ENCODE data around the gene CISD1. TPM values are rescaled to one million over a fixed set of nuclear protein-coding genes. Genes with fewer than 3 reads are reported as not detected.

Gene CISD1
- total and polyA plus RNA-seq, 9 of the 15 experiments (the other 6 are each of a cell fraction or from before 2014, with no cell fraction given) = 35.8 to 342 (median 118) TPM

DNA sequence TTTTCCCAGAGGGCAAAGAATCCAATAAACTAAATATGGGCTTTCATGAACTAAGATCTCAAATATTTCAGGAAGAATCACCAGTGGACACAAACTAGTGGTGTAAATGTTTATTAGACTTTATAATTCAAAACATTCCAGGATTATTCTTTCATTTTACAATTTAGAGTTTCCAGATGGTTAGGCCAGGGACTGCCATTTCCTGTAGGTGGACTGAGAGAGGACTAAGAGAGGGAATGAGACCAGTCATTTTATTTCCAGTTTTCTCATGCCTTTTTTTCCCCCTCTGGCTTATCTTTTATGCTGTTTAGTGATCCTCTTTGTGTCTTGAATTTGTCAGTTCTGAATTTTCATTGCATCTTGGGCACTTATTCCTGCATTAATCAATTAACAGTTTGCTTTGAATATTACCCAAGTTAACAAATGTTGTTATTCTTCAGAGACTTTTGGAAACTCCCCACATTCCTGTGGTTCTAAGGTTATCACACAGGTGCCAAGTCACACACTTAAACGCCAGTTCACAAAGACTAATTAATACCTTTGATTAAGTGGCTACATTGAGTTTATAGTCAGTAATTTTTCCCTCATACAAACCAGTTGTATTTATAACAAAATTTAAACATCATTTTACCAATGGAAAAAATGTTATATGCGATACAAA is 12.3 kb downstream of the CISD1 start:
- H3K79me2 ChIP-seq (ENCODE audit: control insufficient read depth, insufficient read depth, low read length) = peaks cover 3% of the 10 kb centered on the region; the same call in 1 of the 3 replicates
- ATAC-seq = no peak
- H3K4me3 ChIP-seq = no peak overlapping the region
- no peaks in the 10 kb centered on the region for H4K20me1 ChIP-seq (replicated peaks; ENCODE audit: control insufficient read depth, insufficient read depth, low read length)
- H3K27ac ChIP-seq (ENCODE audit: extremely low read depth, low read depth, low read length) = no peak overlapping the region
- WGBS (ENCODE audit: insufficient coverage, low coverage, missing lambda C conversion rate) = 81% methylated on average over 2 of the region's 2 CpGs
- peaks cover 80% of the 10 kb centered on the region for H3K36me3 ChIP-seq (ENCODE audit: control insufficient read depth, insufficient read depth, low read length)
- CTCF ChIA-PET (ENCODE audit: low intra/inter-chr PET ratio) = no interaction called here
- intact Hi-C loops (cut with micrococcal nuclease) (no loop called here), in situ Hi-C loops (cut with MboI) (no loop called here)
- no peak for FAIRE-seq
- no TSS peak for BruUV-seq (replicated peaks)
- H3K9me3 ChIP-seq (replicated peaks; ENCODE audit: control insufficient read depth, insufficient read depth, low read depth, low read length) = no peaks in the 10 kb centered on the region
- no peak overlapping the region for H3K4me2 ChIP-seq (ENCODE audit: insufficient read depth, low read length)
- H3K27me3 ChIP-seq (ENCODE audit: control insufficient read depth in 2 of 2, insufficient read depth in 2 of 2, low read length in 2 of 2) = no peaks in the 10 kb centered on the region
- H2AFZ ChIP-seq (ENCODE audit: low read depth, low read length) = no peak overlapping the region
- DNase-seq (ENCODE audit: extremely low read depth in 1 of 4, low spot score in 3 of 4) = no peak
- POLR2A ChIA-PET = interaction anchor here (0.7 kb wide), 1 partner anchor 15 kb away, joined by 3 read pairs; no protein-coding TSS in a partner anchor
- H3K4me1 ChIP-seq (replicated peaks in 1 of 2; ENCODE audit: control insufficient read depth in 2 of 2, insufficient read depth in 2 of 2, low read length in 2 of 2) = no peaks in the 10 kb centered on the region
- no peak overlapping the region for H3K9ac ChIP-seq (ENCODE audit: insufficient read depth in 1 of 2, low read depth in 2 of 2, low read length in 2 of 2)
- H3K9me1 ChIP-seq (ENCODE audit: control insufficient read depth, insufficient read depth, low read length) = no peaks in the 10 kb centered on the region
- TF ChIP-seq, protein P1, sequence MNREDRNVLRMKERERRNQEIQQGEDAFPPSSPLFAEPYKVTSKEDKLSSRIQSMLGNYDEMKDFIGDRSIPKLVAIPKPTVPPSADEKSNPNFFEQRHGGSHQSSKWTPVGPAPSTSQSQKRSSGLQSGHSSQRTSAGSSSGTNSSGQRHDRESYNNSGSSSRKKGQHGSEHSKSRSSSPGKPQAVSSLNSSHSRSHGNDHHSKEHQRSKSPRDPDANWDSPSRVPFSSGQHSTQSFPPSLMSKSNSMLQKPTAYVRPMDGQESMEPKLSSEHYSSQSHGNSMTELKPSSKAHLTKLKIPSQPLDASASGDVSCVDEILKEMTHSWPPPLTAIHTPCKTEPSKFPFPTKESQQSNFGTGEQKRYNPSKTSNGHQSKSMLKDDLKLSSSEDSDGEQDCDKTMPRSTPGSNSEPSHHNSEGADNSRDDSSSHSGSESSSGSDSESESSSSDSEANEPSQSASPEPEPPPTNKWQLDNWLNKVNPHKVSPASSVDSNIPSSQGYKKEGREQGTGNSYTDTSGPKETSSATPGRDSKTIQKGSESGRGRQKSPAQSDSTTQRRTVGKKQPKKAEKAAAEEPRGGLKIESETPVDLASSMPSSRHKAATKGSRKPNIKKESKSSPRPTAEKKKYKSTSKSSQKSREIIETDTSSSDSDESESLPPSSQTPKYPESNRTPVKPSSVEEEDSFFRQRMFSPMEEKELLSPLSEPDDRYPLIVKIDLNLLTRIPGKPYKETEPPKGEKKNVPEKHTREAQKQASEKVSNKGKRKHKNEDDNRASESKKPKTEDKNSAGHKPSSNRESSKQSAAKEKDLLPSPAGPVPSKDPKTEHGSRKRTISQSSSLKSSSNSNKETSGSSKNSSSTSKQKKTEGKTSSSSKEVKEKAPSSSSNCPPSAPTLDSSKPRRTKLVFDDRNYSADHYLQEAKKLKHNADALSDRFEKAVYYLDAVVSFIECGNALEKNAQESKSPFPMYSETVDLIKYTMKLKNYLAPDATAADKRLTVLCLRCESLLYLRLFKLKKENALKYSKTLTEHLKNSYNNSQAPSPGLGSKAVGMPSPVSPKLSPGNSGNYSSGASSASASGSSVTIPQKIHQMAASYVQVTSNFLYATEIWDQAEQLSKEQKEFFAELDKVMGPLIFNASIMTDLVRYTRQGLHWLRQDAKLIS (CRISPR knock-in tag; IDR thresholded peaks at IDR 0.05) = no peak
- no peak for TF ChIP-seq ZNF224 (CRISPR knock-in tag; IDR thresholded peaks at IDR 0.05)
- no peak for TF ChIP-seq ZNF561 (CRISPR knock-in tag; conservative IDR thresholded peaks at IDR 0.05)
- TF ChIP-seq, protein P2, sequence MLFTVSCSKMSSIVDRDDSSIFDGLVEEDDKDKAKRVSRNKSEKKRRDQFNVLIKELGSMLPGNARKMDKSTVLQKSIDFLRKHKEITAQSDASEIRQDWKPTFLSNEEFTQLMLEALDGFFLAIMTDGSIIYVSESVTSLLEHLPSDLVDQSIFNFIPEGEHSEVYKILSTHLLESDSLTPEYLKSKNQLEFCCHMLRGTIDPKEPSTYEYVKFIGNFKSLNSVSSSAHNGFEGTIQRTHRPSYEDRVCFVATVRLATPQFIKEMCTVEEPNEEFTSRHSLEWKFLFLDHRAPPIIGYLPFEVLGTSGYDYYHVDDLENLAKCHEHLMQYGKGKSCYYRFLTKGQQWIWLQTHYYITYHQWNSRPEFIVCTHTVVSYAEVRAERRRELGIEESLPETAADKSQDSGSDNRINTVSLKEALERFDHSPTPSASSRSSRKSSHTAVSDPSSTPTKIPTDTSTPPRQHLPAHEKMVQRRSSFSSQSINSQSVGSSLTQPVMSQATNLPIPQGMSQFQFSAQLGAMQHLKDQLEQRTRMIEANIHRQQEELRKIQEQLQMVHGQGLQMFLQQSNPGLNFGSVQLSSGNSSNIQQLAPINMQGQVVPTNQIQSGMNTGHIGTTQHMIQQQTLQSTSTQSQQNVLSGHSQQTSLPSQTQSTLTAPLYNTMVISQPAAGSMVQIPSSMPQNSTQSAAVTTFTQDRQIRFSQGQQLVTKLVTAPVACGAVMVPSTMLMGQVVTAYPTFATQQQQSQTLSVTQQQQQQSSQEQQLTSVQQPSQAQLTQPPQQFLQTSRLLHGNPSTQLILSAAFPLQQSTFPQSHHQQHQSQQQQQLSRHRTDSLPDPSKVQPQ (CRISPR knock-in tag; IDR thresholded peaks at IDR 0.05; ENCODE audit: borderline replicate concordance) = no peak
- TF ChIP-seq, protein P3, sequence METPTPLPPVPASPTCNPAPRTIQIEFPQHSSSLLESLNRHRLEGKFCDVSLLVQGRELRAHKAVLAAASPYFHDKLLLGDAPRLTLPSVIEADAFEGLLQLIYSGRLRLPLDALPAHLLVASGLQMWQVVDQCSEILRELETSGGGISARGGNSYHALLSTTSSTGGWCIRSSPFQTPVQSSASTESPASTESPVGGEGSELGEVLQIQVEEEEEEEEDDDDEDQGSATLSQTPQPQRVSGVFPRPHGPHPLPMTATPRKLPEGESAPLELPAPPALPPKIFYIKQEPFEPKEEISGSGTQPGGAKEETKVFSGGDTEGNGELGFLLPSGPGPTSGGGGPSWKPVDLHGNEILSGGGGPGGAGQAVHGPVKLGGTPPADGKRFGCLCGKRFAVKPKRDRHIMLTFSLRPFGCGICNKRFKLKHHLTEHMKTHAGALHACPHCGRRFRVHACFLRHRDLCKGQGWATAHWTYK (CRISPR knock-in tag; IDR thresholded peaks at IDR 0.05) = no peak
- TF ChIP-seq TCFL5 (CRISPR knock-in tag; conservative IDR thresholded peaks at IDR 0.05) = no peak
- no peak for TF ChIP-seq EZH2 (IDR thresholded peaks at IDR 0.05; ENCODE audit: borderline replicate concordance, low read depth, low read length)
- TF ChIP-seq, protein P4, sequence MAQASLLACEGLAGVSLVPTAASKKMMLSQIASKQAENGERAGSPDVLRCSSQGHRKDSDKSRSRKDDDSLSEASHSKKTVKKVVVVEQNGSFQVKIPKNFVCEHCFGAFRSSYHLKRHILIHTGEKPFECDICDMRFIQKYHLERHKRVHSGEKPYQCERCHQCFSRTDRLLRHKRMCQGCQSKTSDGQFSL (CRISPR knock-in tag; IDR thresholded peaks at IDR 0.05) = no peak
- TF ChIP-seq, protein P4 (tag; IDR thresholded peaks at IDR 0.05) = no peak
